Cardiac muscle cell (in vitro differentiated cells and primary cell): ENCODE results near the gene GFI1. TPM values are rescaled to one million over a fixed set of nuclear protein-coding genes. Genes with fewer than 3 reads are reported as not detected.

Source experiments
- DNase-seq, 2 donors: peaks; one replicate each; pipeline versions ENCODE4 v3.0.0 to v3.0.0-alpha.2; 2010 to 2017; ENCODE audit warnings: low read depth in 1 of 2, low spot score in 1 of 2
- H3K27ac ChIP-seq: fragments of 200-600 bp; sonication (generic); 2 replicates; pipeline ENCODE4 v1.5.1; 2016
- H3K27me3 ChIP-seq: fragments of 200-600 bp; sonication (generic); 2 replicates; pipeline ENCODE4 v1.6.0; 2016; ENCODE audit warnings: control low read depth
- H3K36me3 ChIP-seq: fragments of 200-600 bp; sonication (generic); 2 replicates; pipeline ENCODE4 v1.5.1; 2016; ENCODE audit warnings: control low read depth
- H3K4me1 ChIP-seq: fragments of 200-600 bp; sonication (generic); 2 replicates; pipeline ENCODE4 v1.8.1; 2017; ENCODE audit warnings: low read depth, mild to moderate bottlenecking, mixed run types
- H3K4me3 ChIP-seq: fragments of 200-600 bp; sonication (generic); 2 replicates; pipeline ENCODE4 v1.5.1; 2016; ENCODE audit warnings: mild to moderate bottlenecking
- H3K9me3 ChIP-seq: fragments of 200-600 bp; sonication (generic); 2 replicates; pipeline ENCODE4 v1.5.1; 2017; ENCODE audit warnings: low read depth, mild to moderate bottlenecking, control low read depth
- CTCF ChIP-seq: IDR thresholded peaks from 2 replicates; pipeline ENCODE4 v1.5.1; 2012; ENCODE audit warnings: low read depth, mild to moderate bottlenecking, low read length
- polyA plus RNA-seq: library from polyadenylated mRNA; unstranded; fragments of >200 nt; fragmentation: Nextera tagmentation; extraction: Ambion mirVana; gene quantifications from 2 replicates; pipeline ENCODE4 v1.2.1, GENCODE V29; 2016
- total RNA-seq: library from RNA; depleted of rRNA; stranded (reverse); fragments of >200 nt; gene quantifications from 2 replicates; pipeline ENCODE4 v1.2.3, GENCODE V29; 2016

Gene GFI1
- total and polyA plus RNA-seq, 2 experiments from 2014 or later, result 0.12 TPM; not detected in 1

- no peak overlapping the region for H3K4me3 ChIP-seq
- no peaks in the 10 kb centered on the region for H3K9me3 ChIP-seq
- H3K36me3 ChIP-seq, result no peaks in the 10 kb centered on the region
- no peaks in the 10 kb centered on the region for H3K4me1 ChIP-seq
- no peak for DNase-seq
- H3K27ac ChIP-seq, result no peak overlapping the region
- no peaks in the 10 kb centered on the region for H3K27me3 ChIP-seq
- no peak for TF ChIP-seq CTCF
Observed at GRCh38 chr1:92458146-92458545, 28.6 kb downstream of the GFI1 start.

GRCh38 chr1:92447976-92448375, 38.7 kb downstream of the GFI1 start:
- no peak overlapping the region for H3K27ac ChIP-seq
- no peaks in the 10 kb centered on the region for H3K9me3 ChIP-seq
- H3K4me3 ChIP-seq, result no peak overlapping the region
- H3K36me3 ChIP-seq, result no peaks in the 10 kb centered on the region
- no peak for DNase-seq
- TF ChIP-seq CTCF, result no peak
- H3K4me1 ChIP-seq, result peaks cover 8% of the 10 kb centered on the region
- no peaks in the 10 kb centered on the region for H3K27me3 ChIP-seq

GRCh38 chr1:92447033-92447681, 39.6 kb downstream of the GFI1 start:
- TF ChIP-seq CTCF, result no peak
- no peak overlapping the region for H3K4me3 ChIP-seq
- H3K36me3 ChIP-seq, result no peaks in the 10 kb centered on the region
- peaks cover 8% of the 10 kb centered on the region for H3K4me1 ChIP-seq
- no peaks in the 10 kb centered on the region for H3K27me3 ChIP-seq
- peak; percentile 5 to 24 for DNase-seq
- no peak overlapping the region for H3K27ac ChIP-seq
- no peaks in the 10 kb centered on the region for H3K9me3 ChIP-seq

GRCh38 chr1:92446546-92446945, 40.2 kb downstream of the GFI1 start:
- no peaks in the 10 kb centered on the region for H3K36me3 ChIP-seq
- peak in 1 of 2 donors; percentile 54 for DNase-seq
- no peak overlapping the region for H3K27ac ChIP-seq
- no peak overlapping the region for H3K4me3 ChIP-seq
- no peaks in the 10 kb centered on the region for H3K27me3 ChIP-seq
- H3K4me1 ChIP-seq, result peaks cover 8% of the 10 kb centered on the region
- no peaks in the 10 kb centered on the region for H3K9me3 ChIP-seq
- no peak for TF ChIP-seq CTCF

- no peak for TF ChIP-seq CTCF
- Histone ChIP-seq H3K9me3 (no peaks in the 10 kb centered on the region), H3K4me1 (peaks cover 8% of the 10 kb centered on the region), H3K27me3 (no peaks in the 10 kb centered on the region), H3K27ac (no peak overlapping the region), H3K36me3 (no peaks in the 10 kb centered on the region), H3K4me3 (no peak overlapping the region)
- no peak for DNase-seq
Observed at GRCh38 chr1:92445865-92446264, 40.9 kb downstream of the GFI1 start.

GRCh38 chr1:92444351-92444750, 42.4 kb downstream of the GFI1 start:
- Histone ChIP-seq H3K4me1 (peaks cover 8% of the 10 kb centered on the region), H3K9me3 (no peaks in the 10 kb centered on the region), H3K27me3 (no peaks in the 10 kb centered on the region), H3K27ac (no peak overlapping the region), H3K36me3 (no peaks in the 10 kb centered on the region), H3K4me3 (no peak overlapping the region)
- DNase-seq, result peak in 1 of 2 donors; percentile 40
- no peak for TF ChIP-seq CTCF
